WERI-Rb-1 (cell line): ENCODE measurements around the gene BMAL1.
A peak's percentile ranks its signal among the peaks of the same experiment; 100 is the strongest.

ENCODE experiments used
- DNase-seq: peaks from one replicate; pipeline ENCODE4 v3.0.0-alpha.2; 2020
- H3K27ac ChIP-seq: fragments of 250-450 bp; sonication (Bioruptor Pico); 2 replicates; pipeline ENCODE4 v1.5.1; 2020; ENCODE audit warnings: mild to moderate bottlenecking, moderate library complexity
- H3K27me3 ChIP-seq: fragments of 250-450 bp; sonication (Bioruptor Pico); 2 replicates; pipeline ENCODE4 v1.5.1; 2021; ENCODE audit warnings: mild to moderate bottlenecking, low read depth, moderate library complexity; ENCODE audit not compliant: insufficient read depth, severe bottlenecking
- H3K36me3 ChIP-seq: fragments of 250-450 bp; sonication (Bioruptor Pico); 2 replicates; pipeline ENCODE4 v1.5.1; 2020; ENCODE audit warnings: mild to moderate bottlenecking, moderate library complexity
- H3K4me3 ChIP-seq: 2 replicates; pipeline ENCODE4 v1.5.1; 2011; ENCODE audit warnings: low read depth, mild to moderate bottlenecking, control low read depth, low read length
- H3K9me3 ChIP-seq: fragments of 250-450 bp; sonication (Bioruptor Pico); 2 replicates; pipeline ENCODE4 v1.5.1; 2021; ENCODE audit warnings: mild to moderate bottlenecking, moderate library complexity; ENCODE audit not compliant: severe bottlenecking
- CTCF ChIP-seq: IDR thresholded peaks from 2 replicates; pipeline ENCODE4 v1.5.1; 2011; ENCODE audit warnings: low read depth, mild to moderate bottlenecking, control low read depth, inconsistent platforms, low read length

Gene BMAL1

DNA sequence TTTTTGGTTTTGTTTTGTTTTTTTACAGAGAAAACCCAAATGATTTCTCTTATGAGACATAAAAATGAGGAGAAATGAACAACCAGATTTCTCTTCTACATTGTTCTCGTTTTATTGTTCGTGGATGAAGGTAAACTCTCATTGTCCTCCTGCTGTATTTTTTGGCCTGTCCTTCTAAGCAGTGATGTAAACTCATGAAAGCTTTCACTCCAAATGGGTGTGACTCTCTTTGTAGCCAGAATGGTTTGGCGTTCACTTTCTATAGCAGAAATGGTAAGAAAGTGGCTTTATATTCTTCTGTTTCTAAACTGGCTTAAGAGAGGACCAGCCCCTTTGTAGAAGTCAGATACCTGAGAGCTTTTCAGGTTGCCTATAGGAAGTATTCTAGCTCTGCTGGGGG, 15.5 kb upstream of the BMAL1 start:
- Histone ChIP-seq H3K9me3 (no peaks in the 10 kb centered on the region), H3K4me3 (no peak overlapping the region), H3K27ac (no peak overlapping the region), H3K27me3 (no peaks in the 10 kb centered on the region), H3K36me3 (no peaks in the 10 kb centered on the region)
- DNase-seq = no peak
- no peak for TF ChIP-seq CTCF

DNA sequence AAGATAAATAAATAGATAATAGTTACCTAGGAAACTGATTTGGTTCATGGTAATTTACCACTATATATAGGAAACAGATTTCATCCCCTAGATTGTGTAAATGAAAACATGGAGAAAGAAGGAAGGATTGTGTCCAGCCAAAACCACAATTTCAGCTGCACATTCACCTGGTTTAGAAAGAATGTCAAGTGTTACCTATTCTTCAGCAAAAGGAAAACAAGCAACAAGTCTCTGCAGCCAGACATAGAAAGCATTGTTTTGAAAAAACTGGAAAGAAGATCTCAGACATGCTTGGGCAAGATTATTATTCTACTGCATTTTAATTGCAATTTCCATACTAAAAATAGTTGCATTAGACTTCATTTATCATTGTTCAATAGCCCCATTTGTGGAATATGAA, 8.8 kb upstream of the BMAL1 start:
- H3K4me3 ChIP-seq = no peak overlapping the region
- H3K9me3 ChIP-seq = no peaks in the 10 kb centered on the region
- peaks cover 16% of the 10 kb centered on the region for H3K27me3 ChIP-seq
- no peak overlapping the region for H3K27ac ChIP-seq
- no peaks in the 10 kb centered on the region for H3K36me3 ChIP-seq
- TF ChIP-seq CTCF = no peak
- DNase-seq = no peak

GRCh38 chr11:13269775-13270174, 7.8 kb upstream of the BMAL1 start:
- Histone ChIP-seq H3K27ac (no peak overlapping the region), H3K4me3 (no peak overlapping the region), H3K36me3 (no peaks in the 10 kb centered on the region), H3K9me3 (no peaks in the 10 kb centered on the region), H3K27me3 (peaks cover 17% of the 10 kb centered on the region)
- DNase-seq = no peak
- no peak for TF ChIP-seq CTCF

DNA sequence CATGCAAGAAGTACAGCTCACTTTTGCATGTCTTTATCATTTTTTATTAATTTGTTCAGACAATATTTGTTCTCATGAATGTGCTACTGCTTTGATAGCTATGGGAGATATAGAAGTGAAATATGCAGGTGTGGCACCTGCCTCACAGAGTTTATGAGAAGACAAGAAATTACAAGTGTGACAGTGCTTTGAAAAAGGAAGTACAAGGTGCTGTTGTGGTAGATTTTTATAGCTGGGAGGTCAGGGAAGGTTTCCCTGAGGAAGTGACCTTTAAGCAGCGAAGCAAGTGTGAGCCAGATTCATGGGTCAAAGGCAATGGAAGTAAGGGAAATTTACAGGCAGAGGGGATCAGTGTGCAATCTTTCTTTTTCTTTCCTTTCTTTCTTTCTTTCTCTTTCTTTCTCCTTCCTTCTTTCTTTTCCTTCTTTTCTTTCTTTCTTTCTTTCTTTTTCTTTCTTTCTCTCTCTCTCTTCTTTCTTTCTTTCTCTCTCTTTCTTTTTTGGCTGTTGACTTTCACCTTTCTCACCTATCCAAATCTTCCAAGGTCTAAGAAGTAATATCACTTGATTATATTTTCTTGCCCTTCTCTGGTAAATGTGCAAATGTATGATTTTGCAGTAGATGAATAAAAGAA, 6.4 kb upstream of the BMAL1 start:
- no peak for DNase-seq
- no peak overlapping the region for H3K4me3 ChIP-seq
- no peaks in the 10 kb centered on the region for H3K9me3 ChIP-seq
- TF ChIP-seq CTCF = no peak
- peaks cover 22% of the 10 kb centered on the region for H3K27me3 ChIP-seq
- H3K36me3 ChIP-seq = no peaks in the 10 kb centered on the region
- H3K27ac ChIP-seq = no peak overlapping the region

DNA sequence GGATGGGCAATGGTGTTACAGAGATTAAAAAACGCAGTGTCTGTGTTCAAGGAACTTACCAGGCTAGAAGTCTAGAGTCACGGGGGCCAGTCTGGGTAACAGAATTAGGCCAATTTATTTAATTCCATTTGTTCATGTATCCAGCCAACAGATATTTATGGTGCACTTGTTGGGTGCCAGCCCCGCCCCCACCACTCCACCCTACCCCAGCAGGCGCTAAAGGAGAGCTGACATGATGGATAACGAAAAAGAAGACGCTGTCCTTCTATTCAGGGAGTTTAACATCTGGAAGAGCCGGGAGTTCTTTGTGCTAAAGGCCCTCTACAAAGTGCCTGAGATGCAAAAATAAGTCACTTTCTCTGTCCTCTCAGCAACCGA, 1.1 kb upstream of the BMAL1 start:
- Histone ChIP-seq H3K9me3 (no peaks in the 10 kb centered on the region), H3K4me3 (peak overlapping the region; percentile 93), H3K27me3 (peaks cover 20% of the 10 kb centered on the region), H3K27ac (no peak overlapping the region), H3K36me3 (no peaks in the 10 kb centered on the region)
- no peak for TF ChIP-seq CTCF
- DNase-seq = no peak
